H1 (cell line): ENCODE measurements around the gene FREM1. TPM values are rescaled to one million over a fixed set of nuclear protein-coding genes. Genes with fewer than 3 reads are reported as not detected.

Experiments used
- CTCF ChIA-PET: fragments of 300-600 bp; sonication (Branson Sonifier 250); formaldehyde crosslinking; loops from one replicate; lab custom pipeline; 2021; ENCODE audit not compliant: partially characterized antibody; lab: Charles Lee
- POLR2A ChIA-PET: fragments of 300-600 bp; sonication (Branson Sonifier 250); formaldehyde crosslinking; loops from one replicate; lab custom pipeline; 2021; ENCODE audit warnings: inconsistent platforms; ENCODE audit not compliant: partially characterized antibody; lab: Charles Lee
- DNase-seq, 2 experiments: peaks; one replicate each; pipeline versions ENCODE4 v3.0.0 to v3.0.0-alpha.2; 2010 to 2022; ENCODE audit warnings: low spot score in 2 of 2, low read depth in 1 of 2, mixed read lengths in 1 of 2
- FAIRE-seq: peaks from 2 replicates; lab custom pipeline; 2011; peaks lifted over from hg19 to GRCh38; lab: Jason Lieb, UNC
- H2AFZ ChIP-seq: 2 replicates; pipeline ENCODE4 v1.8.1; 2012; ENCODE audit warnings: low read length, inconsistent platforms
- H2AK5ac ChIP-seq: 2 replicates; pipeline ENCODE4 v1.6.1; 2013; ENCODE audit warnings: low read depth, low read length
- H2BK120ac ChIP-seq: replicated peaks from 2 replicates; pipeline ENCODE3; 2013; ENCODE audit warnings: low read depth, low read length, inconsistent platforms
- H2BK12ac ChIP-seq: 2 replicates; pipeline ENCODE4 v1.6.1; 2013; ENCODE audit warnings: low read depth, low read length
- H2BK15ac ChIP-seq: 2 replicates; pipeline ENCODE4 v1.6.1; 2013; ENCODE audit warnings: low read length
- H2BK20ac ChIP-seq: 2 replicates; pipeline ENCODE4 v1.6.1; 2013; ENCODE audit warnings: low read length
- H2BK5ac ChIP-seq: 2 replicates; pipeline ENCODE4 v1.6.1; 2013; ENCODE audit warnings: low read depth, low read length
- H3K14ac ChIP-seq: 2 replicates; pipeline ENCODE4 v1.6.1; 2013; ENCODE audit warnings: inconsistent platforms; ENCODE audit not compliant: insufficient read length
- H3K18ac ChIP-seq: 2 replicates; pipeline ENCODE4 v1.6.1; 2013; ENCODE audit warnings: low read length; ENCODE audit errors: extremely low read depth
- H3K23ac ChIP-seq: 2 replicates; pipeline ENCODE4 v1.6.1; 2013; ENCODE audit warnings: inconsistent platforms; ENCODE audit not compliant: insufficient read length
- H3K23me2 ChIP-seq: 2 replicates; pipeline ENCODE4 v1.6.1; 2013; ENCODE audit warnings: low read depth, low read length
- H3K27ac ChIP-seq: 2 replicates; pipeline ENCODE4 v1.6.1; 2011; ENCODE audit warnings: low read depth, low read length, inconsistent platforms
- H3K27me3 ChIP-seq, 4 experiments: replicated peaks in 1 of 4; 1 replicate in 1 of 4; 2 replicates in 3 of 4; pipeline versions ENCODE4 v1.6.1 to v1.8.1; 2011 to 2013; ENCODE audit warnings: low read length in 3 of 4, mild to moderate bottlenecking in 3 of 4, inconsistent platforms in 2 of 4, mixed read lengths in 2 of 4, moderate library complexity in 1 of 4; ENCODE audit not compliant: control insufficient read depth in 3 of 4, insufficient read depth in 3 of 4; ENCODE audit errors: extremely low read depth in 1 of 4
- H3K36me3 ChIP-seq, 4 experiments: 2 replicates each; pipeline versions ENCODE4 v1.6.1 to v1.8.1; 2011 to 2013; ENCODE audit warnings: mild to moderate bottlenecking in 4 of 4, low read length in 3 of 4, moderate library complexity in 2 of 4, control low read depth in 1 of 4, inconsistent platforms in 1 of 4; ENCODE audit not compliant: insufficient read depth in 4 of 4, control insufficient read depth in 2 of 4
- H3K4ac ChIP-seq: replicated peaks from 2 replicates; pipeline ENCODE3; 2013; ENCODE audit warnings: low read length, low read depth, mixed read lengths, inconsistent platforms; ENCODE audit not compliant: insufficient read length
- H3K4me1 ChIP-seq, 4 experiments: replicated peaks in 1 of 4; 1 replicate in 1 of 4; 2 replicates in 3 of 4; pipeline versions ENCODE4 v1.6.1 to v1.8.1; 2011 to 2013; ENCODE audit warnings: low read length in 3 of 4, inconsistent platforms in 2 of 4, mixed read lengths in 1 of 4; ENCODE audit not compliant: insufficient read depth in 4 of 4, control insufficient read depth in 3 of 4
- H3K4me2 ChIP-seq, 2 experiments: 2 replicates each; pipeline versions ENCODE4 v1.6.1 to v1.8.1; 2011 to 2013; ENCODE audit warnings: low read depth in 2 of 2, low read length in 2 of 2, control low read depth in 1 of 2, inconsistent platforms in 1 of 2, mild to moderate bottlenecking in 1 of 2; ENCODE audit not compliant: insufficient read depth in 1 of 2
- H3K4me3 ChIP-seq, 4 experiments: fragments of 200-600, 300-600 bp in 1 of 4; sonication (generic), shearing (Covaris generic), sonication (Bioruptor Twin) in 1 of 4; 2 replicates each; pipeline versions ENCODE4 v1.5.1 to v1.8.1; 2011 to 2016; ENCODE audit warnings: low read length in 4 of 4, low read depth in 3 of 4, control low read depth in 2 of 4, inconsistent platforms in 2 of 4, mild to moderate bottlenecking in 2 of 4, mixed read lengths in 1 of 4, moderate library complexity in 1 of 4; ENCODE audit not compliant: insufficient read depth in 2 of 4; ENCODE audit errors: extremely low read depth in 1 of 4
- H3K56ac ChIP-seq: replicated peaks from 2 replicates; pipeline ENCODE3; 2013; ENCODE audit warnings: low read depth, mild to moderate bottlenecking, mixed read lengths, low read length, inconsistent platforms; ENCODE audit not compliant: insufficient read length
- H3K79me1 ChIP-seq: 2 replicates; pipeline ENCODE4 v1.6.1; 2013; ENCODE audit warnings: low read depth, low read length, control low read depth
- H3K79me2 ChIP-seq, 2 experiments: 2 replicates each; pipeline versions ENCODE4 v1.6.1 to v1.8.1; 2012 to 2013; ENCODE audit warnings: low read length in 2 of 2, mild to moderate bottlenecking in 2 of 2, inconsistent platforms in 1 of 2; ENCODE audit not compliant: insufficient read depth in 2 of 2, control insufficient read depth in 1 of 2
- H3K9ac ChIP-seq, 4 experiments: replicated peaks in 1 of 4; 1 replicate in 1 of 4; 2 replicates in 3 of 4; pipeline versions ENCODE4 v1.6.1 to v1.8.1; 2011 to 2013; ENCODE audit warnings: low read depth in 3 of 4, low read length in 3 of 4, control low read depth in 2 of 4, mild to moderate bottlenecking in 2 of 4, moderate library complexity in 2 of 4, inconsistent platforms in 1 of 4; ENCODE audit errors: extremely low read depth in 1 of 4
- H3K9me3 ChIP-seq, 2 experiments: 2 replicates each; pipeline versions ENCODE4 v1.6.1 to v1.8.1; 2012 to 2013; ENCODE audit warnings: mild to moderate bottlenecking in 2 of 2, moderate library complexity in 2 of 2, control low read depth in 1 of 2, inconsistent platforms in 1 of 2, low read depth in 1 of 2, low read length in 1 of 2, mixed read lengths in 1 of 2; ENCODE audit not compliant: insufficient read depth in 2 of 2
- H4K20me1 ChIP-seq, 2 experiments: replicated peaks in 1 of 2; 2 replicates each; pipeline versions ENCODE3 to v1.8.1; 2011 to 2013; ENCODE audit warnings: inconsistent platforms in 2 of 2, low read length in 2 of 2, mild to moderate bottlenecking in 1 of 2; ENCODE audit not compliant: insufficient read depth in 2 of 2, control insufficient read depth in 1 of 2
- H4K5ac ChIP-seq: 2 replicates; pipeline ENCODE4 v1.6.1; 2013; ENCODE audit warnings: low read length, low read depth, mixed read lengths, inconsistent platforms; ENCODE audit not compliant: insufficient read length
- H4K8ac ChIP-seq: 2 replicates; pipeline ENCODE4 v1.8.0; 2013; ENCODE audit warnings: mild to moderate bottlenecking, moderate library complexity, low read length, inconsistent platforms; ENCODE audit not compliant: insufficient read depth; ENCODE audit errors: extremely low read depth
- H4K91ac ChIP-seq: replicated peaks from 2 replicates; pipeline ENCODE3; 2013; ENCODE audit warnings: low read length, mixed read lengths, inconsistent platforms; ENCODE audit not compliant: insufficient read length
- ASH2L ChIP-seq: fragments of 200-600, 300-600 bp; sonication (generic); IDR thresholded peaks from one replicate; pipeline ENCODE4 v1.7.1; 2017; ENCODE audit warnings: low read length
- ATF3 ChIP-seq: IDR thresholded peaks from 2 replicates; pipeline ENCODE4 v1.6.1; 2011; ENCODE audit warnings: low read depth, mild to moderate bottlenecking, low read length; ENCODE audit not compliant: insufficient read depth
- TAF1 ChIP-seq: IDR thresholded peaks from 2 replicates; pipeline ENCODE4 v1.6.1; 2011; ENCODE audit warnings: mild to moderate bottlenecking, low read depth, low read length
- YY1 ChIP-seq: IDR thresholded peaks from 2 replicates; pipeline ENCODE4 v1.6.1; 2011; ENCODE audit warnings: low read depth, mild to moderate bottlenecking, low read length
- WGBS, 2 experiments: shearing (Covaris generic) in 1 of 2; methylation state at CpG; one replicate each; pipeline versions ENCODE4 v1.1.6 to v1.1.7; 2013 to 2015; ENCODE audit warnings: low lambda C conversion rate in 2 of 2, mixed read lengths in 2 of 2, inconsistent platforms in 1 of 2, low coverage in 1 of 2, missing lambda C conversion rate in 1 of 2; ENCODE audit not compliant: insufficient replicate concordance in 2 of 2, insufficient coverage in 1 of 2, insufficient read length in 1 of 2; ENCODE audit errors: extremely low coverage in 1 of 2, missing lambda C conversion rate in 1 of 2; 5-methylcytosine and 5-hydroxymethylcytosine counted together
- polyA plus RNA-seq, 7 experiments: library from polyadenylated mRNA; depleted of rRNA in 3 of 7; stranded (reverse) in 5 of 7; unstranded in 2 of 7; fragments of >200 nt in 5 of 7; fragments of 200-250 nt in 2 of 7; gene quantifications; 1 replicate in 5 of 7; 2 replicates in 1 of 7; 4 replicates in 1 of 7; pipeline versions ENCODE4 v1.2.1 to v1.2.3, GENCODE V29; 2011 to 2013; ENCODE audit warnings: missing spikeins in 2 of 7, mixed read lengths in 2 of 7
- total RNA-seq: library from RNA; stranded (reverse); fragmentation: NEBNext Ultra II Directional; extraction: Animal tissue kit (Norgen Biotek cat#: 25700); gene quantifications from 2 replicates; pipeline ENCODE4 v1.2.1, GENCODE V29; 2021

Gene FREM1
- total and polyA plus RNA-seq, 2 of the 8 experiments (the other 6 are each of a cell fraction or from before 2014, with no cell fraction given) = 2.6 to 3.1 TPM

- ChIA-PET POLR2A (no interaction called here), CTCF (interaction anchor here (0.7 to 1.4 kb wide), 5 partner anchors 13 to 450 kb away, joined by 3 to 5 read pairs (median 5); no protein-coding TSS in a partner anchor)
- Histone ChIP-seq H4K91ac (no peak overlapping the region), H3K79me1 (no peaks in the 10 kb centered on the region), H3K18ac (no peak overlapping the region), H4K8ac (no peak overlapping the region), H3K9me3 (no peaks in the 10 kb centered on the region), H3K23ac (no peak overlapping the region), H3K4me1 (no peaks in the 10 kb centered on the region), H3K4ac (no peak overlapping the region), H3K4me3 (no peak overlapping the region), H2AK5ac (no peak overlapping the region), H3K4me2 (no peak overlapping the region), H2BK20ac (no peak overlapping the region), H3K27ac (no peak overlapping the region), H3K23me2 (no peaks in the 10 kb centered on the region), H2BK5ac (no peak overlapping the region), H3K14ac (no peak overlapping the region), H3K79me2 (no peaks in the 10 kb centered on the region), H3K9ac (no peak overlapping the region), H3K27me3 (no peaks in the 10 kb centered on the region), H2AFZ (no peak overlapping the region), H2BK120ac (no peak overlapping the region), H3K36me3 (no peaks in the 10 kb centered on the region), H4K20me1 (no peaks in the 10 kb centered on the region), H4K5ac (no peak overlapping the region), H2BK15ac (no peak overlapping the region), H3K56ac (no peak overlapping the region), H2BK12ac (no peak overlapping the region)
- 87% methylated on average over 1 of the region's 1 CpG; no CpG with 5 or more reads in 1 of the 2 experiments for WGBS, 2 experiments
- TF ChIP-seq YY1 (no peak), ASH2L (no peak), ATF3 (no peak), TAF1 (no peak)
- FAIRE-seq (no peak), DNase-seq (no peak)
Measured at GRCh38 chr9:14864309-14864708, 45.9 kb downstream of the FREM1 start.
